ENCODE results near the gene ANTXR2. TPM values are rescaled to one million over a fixed set of nuclear protein-coding genes. Genes with fewer than 3 reads are reported as not detected.
"Not testable (repeated sequence)": the region's sequence is repeated elsewhere in the genome, so short reads cannot be mapped to it uniquely, and the experiment has no call there.

ANTXR2 gene
- total RNA-seq, 2 experiments from 2014 or later, result 52.0 to 55.0 TPM

DNA sequence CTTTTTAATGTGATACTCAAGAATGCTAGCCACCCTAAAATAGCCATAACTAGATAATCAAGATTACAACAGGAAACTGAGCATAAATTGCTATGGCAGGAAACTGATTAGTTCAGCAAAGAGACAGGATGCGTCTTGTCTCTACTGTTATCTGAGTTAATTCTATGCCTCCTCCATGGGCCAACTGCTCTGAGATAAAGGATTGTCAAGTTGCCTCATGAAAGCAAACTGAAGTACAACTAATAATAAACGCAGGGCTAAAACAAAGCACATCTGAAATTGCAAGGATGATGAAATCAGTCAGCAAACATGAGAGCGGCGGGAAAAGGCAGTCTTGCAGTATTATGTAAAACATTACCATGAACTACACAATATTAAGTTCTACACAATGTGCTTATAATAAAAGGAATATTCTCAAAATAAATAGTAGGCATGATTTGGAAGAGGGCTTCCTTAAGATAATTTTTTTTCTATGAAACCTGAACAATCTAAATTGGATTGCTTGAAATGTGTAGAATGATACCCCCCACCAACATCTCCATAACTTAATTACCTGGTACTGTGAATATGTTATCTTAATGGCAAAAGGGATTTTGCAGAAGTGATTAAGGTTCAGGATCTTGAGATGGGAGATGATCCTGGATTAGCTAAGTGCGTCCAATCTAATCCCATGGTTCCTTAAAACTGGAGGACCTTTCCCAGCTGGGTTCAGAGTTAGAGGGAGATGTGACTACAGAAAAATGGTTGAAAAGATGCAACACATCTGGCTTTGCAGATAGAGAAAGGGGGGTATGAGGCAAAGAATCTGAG is 65.9 kb downstream of the ANTXR2 start:
- no peaks in the 10 kb centered on the region for H3K27me3 Mint-ChIP-seq
- ATAC-seq (peak; percentile 46), DNase-seq (peak; percentile 45)
- peaks cover 7% of the 10 kb centered on the region for H3K9me3 Mint-ChIP-seq (ENCODE audit: low read depth)
- peak overlapping the region; percentile 58 for H3K4me3 Mint-ChIP-seq
- H3K27ac Mint-ChIP-seq, result peak overlapping the region; percentile 99
- peaks cover 75% of the 10 kb centered on the region for H3K36me3 Mint-ChIP-seq
- CTCF ChIA-PET, result interaction anchor here (2.9 kb wide), 1 partner anchor 10 kb away, joined by 9 read pairs; no protein-coding TSS in a partner anchor
- H3K4me1 Mint-ChIP-seq, result peaks cover 74% of the 10 kb centered on the region

DNA sequence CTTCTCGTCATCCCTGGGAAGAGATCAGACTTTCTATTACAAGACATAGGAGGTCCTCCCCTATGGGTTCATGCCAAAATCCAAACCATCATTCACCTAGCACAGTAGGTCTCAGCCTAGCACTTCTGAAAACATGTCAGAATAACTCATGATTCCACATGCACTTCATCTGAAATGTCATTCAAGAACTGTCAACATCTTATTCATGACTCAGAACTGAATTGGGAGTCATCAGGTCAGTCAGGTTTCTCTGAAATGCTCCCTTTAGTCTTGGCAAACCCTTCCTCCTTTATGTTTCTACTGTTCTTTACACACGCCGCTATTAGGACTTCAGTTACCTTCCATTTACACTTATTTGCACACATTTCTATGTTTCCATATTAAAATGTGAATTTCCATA is 67.2 kb downstream of the ANTXR2 start:
- H3K4me3 Mint-ChIP-seq, result peak overlapping the region; percentile 46
- peak overlapping the region; percentile 99 for H3K27ac Mint-ChIP-seq
- peaks cover 70% of the 10 kb centered on the region for H3K36me3 Mint-ChIP-seq
- CTCF ChIA-PET, result interaction anchor here (1.6 kb wide), 1 partner anchor 196 kb away, joined by 7 read pairs; no protein-coding TSS in a partner anchor
- no peaks in the 10 kb centered on the region for H3K27me3 Mint-ChIP-seq
- H3K9me3 Mint-ChIP-seq (ENCODE audit: low read depth), result peaks cover 7% of the 10 kb centered on the region
- DNase-seq (peak; percentile 45), ATAC-seq (peak; percentile 74)
- peaks cover 63% of the 10 kb centered on the region for H3K4me1 Mint-ChIP-seq

DNA sequence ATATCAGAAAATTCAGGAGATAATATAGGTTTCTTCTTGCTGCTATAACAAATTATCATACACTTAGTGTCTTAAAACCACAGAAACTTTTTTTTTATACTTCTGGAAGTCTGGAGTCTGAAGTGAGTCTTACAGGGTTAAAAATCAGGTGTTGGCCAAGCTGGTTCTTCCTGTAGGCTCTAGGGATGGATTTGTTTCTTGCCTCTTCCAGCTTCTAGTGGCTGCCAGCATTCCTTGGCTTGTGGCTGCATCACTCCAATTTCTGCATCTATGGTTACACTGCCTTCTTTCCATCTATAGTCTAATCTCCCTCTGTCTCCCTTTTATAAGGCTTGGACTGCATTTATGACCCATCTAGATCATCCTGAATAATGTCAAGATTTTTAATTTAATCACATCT is 68.7 kb downstream of the ANTXR2 start:
- DNase-seq (no peak), ATAC-seq (no peak)
- Mint-ChIP-seq H3K36me3 (peaks cover 69% of the 10 kb centered on the region), H3K27ac (peak overlapping the region; percentile 67), H3K27me3 (no peaks in the 10 kb centered on the region), H3K4me1 (peaks cover 49% of the 10 kb centered on the region), H3K4me3 (no peak overlapping the region), H3K9me3 (ENCODE audit: low read depth) (peaks cover 7% of the 10 kb centered on the region)
- CTCF ChIA-PET, result interaction anchor here (1.6 kb wide), 1 partner anchor 198 kb away, joined by 7 read pairs; no protein-coding TSS in a partner anchor

DNA sequence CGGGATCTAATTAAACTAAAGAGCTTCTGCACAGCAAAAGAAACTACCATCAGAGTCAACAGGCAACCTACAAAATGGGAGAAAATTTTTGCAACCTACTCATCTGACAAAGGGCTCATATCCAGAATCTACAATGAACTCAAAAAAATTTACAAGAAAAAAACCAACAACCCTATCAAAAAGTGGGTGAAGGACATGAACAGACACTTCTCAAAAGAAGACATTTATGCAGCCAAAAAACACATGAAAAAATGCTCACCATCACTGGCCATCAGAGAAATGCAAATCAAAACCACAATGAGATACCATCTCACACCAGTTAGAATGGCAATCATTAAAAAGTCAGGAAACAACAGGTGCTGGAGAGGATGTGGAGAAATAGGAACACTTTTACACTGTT is 70.5 kb downstream of the ANTXR2 start:
- Mint-ChIP-seq H3K4me1 (peaks cover 35% of the 10 kb centered on the region), H3K36me3 (peaks cover 68% of the 10 kb centered on the region)
- H3K4me3 Mint-ChIP-seq; H3K9me3 Mint-ChIP-seq (ENCODE audit: low read depth); DNase-seq; ATAC-seq; CTCF ChIA-PET; H3K27me3 Mint-ChIP-seq; H3K27ac Mint-ChIP-seq: not testable (repeated sequence)

DNA sequence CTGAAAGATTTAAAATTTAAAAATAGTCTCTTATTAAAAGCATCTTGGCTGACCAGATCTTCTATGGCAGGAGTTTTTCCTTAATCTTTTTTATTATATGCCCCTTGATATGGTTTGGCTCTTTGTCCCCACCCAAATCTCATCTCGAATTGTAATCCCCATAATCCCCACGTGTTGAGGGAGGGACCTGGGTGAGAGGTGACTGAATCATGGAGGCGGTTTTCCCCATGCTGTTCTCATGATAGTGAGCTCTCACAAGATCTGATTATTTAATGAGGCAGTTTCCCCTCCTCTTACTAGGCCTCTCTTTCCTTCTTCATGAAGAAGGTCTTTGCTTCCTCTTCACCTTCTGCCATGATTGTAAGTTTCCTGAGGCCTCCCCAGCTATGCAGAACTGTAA is 74.0 kb downstream of the ANTXR2 start:
- H3K27me3 Mint-ChIP-seq; CTCF ChIA-PET; H3K9me3 Mint-ChIP-seq (ENCODE audit: low read depth); H3K4me3 Mint-ChIP-seq; DNase-seq; H3K4me1 Mint-ChIP-seq; ATAC-seq; H3K27ac Mint-ChIP-seq: not testable (repeated sequence)
- H3K36me3 Mint-ChIP-seq, result peaks cover 62% of the 10 kb centered on the region

DNA sequence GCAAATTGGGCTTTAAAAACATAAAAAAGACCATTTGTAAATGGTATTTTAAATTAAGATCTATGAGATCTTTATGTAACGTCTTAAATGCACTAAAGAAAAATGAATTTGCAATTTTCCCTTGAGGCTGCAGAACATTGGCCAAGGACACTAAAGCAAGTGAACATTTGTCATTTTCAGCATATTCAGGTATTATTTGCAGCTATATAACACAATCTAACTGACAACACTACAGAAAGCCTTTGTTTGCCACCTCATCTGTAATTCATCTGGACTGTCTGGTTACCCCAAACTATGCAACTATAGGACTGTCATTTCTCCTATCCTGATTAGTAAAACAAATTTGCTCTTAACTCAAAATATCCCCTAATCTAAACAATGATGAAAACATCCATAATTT is 74.8 kb downstream of the ANTXR2 start:
- H3K27me3 Mint-ChIP-seq, result no peaks in the 10 kb centered on the region
- no peak for ATAC-seq
- no peak overlapping the region for H3K4me3 Mint-ChIP-seq
- CTCF ChIA-PET, result no interaction called here
- peaks cover 4% of the 10 kb centered on the region for H3K4me1 Mint-ChIP-seq
- H3K9me3 Mint-ChIP-seq (ENCODE audit: low read depth), result peaks cover 2% of the 10 kb centered on the region
- H3K27ac Mint-ChIP-seq, result no peak overlapping the region
- no peak for DNase-seq
- H3K36me3 Mint-ChIP-seq, result peaks cover 64% of the 10 kb centered on the region

DNA sequence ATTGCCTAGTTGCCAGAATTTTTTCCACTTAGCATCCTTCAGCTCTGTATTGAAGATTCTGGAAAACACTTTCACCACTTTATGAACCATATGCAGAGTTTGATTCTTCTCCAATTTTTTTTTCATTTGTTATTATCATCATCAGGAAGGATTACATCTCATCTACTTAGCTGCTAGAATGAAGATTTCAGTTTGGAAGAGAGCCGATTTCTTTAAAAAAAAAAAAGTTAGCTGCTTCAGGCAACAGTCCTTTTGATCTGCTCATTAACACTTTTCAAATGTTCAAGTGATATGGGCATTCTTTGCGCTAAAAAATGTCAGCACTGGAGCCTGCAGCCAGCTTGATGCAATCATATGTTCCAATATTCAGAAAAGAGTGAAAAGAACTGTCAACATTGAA is 76.2 kb downstream of the ANTXR2 start:
- Mint-ChIP-seq H3K9me3 (ENCODE audit: low read depth) (peaks cover 6% of the 10 kb centered on the region), H3K4me3 (no peak overlapping the region), H3K4me1 (peaks cover 7% of the 10 kb centered on the region), H3K27me3 (no peaks in the 10 kb centered on the region), H3K36me3 (peaks cover 66% of the 10 kb centered on the region), H3K27ac (no peak overlapping the region)
- ATAC-seq, result no peak
- DNase-seq, result no peak
- CTCF ChIA-PET, result interaction anchor here (0.8 to 0.9 kb wide), 2 partner anchors 88 to 206 kb away, joined by 3 to 4 read pairs; no protein-coding TSS in a partner anchor

DNA sequence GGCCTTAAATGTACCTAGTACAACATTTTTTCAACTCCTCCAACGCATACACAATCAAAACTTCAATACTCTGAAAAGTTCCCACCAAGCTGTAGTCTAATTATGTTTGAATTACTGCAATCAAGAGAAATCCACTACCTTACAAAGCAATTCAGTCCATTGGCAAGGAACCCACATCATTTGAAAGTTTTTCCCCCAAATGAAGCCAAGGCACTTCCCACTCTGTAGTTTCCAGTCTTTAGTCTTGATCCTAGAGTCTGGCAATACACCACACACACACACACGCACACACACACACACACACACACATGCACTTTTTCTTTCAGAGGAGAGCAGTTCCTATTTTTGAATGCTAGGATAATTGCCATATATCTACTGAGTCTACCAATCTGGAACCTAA is 79.6 kb downstream of the ANTXR2 start:
- DNase-seq (no peak), ATAC-seq (no peak)
- Mint-ChIP-seq H3K4me3 (no peak overlapping the region), H3K9me3 (ENCODE audit: low read depth) (peaks cover 24% of the 10 kb centered on the region), H3K27ac (no peak overlapping the region), H3K27me3 (no peaks in the 10 kb centered on the region), H3K36me3 (peaks cover 77% of the 10 kb centered on the region), H3K4me1 (peaks cover 19% of the 10 kb centered on the region)
- CTCF ChIA-PET, result no interaction called here

DNA sequence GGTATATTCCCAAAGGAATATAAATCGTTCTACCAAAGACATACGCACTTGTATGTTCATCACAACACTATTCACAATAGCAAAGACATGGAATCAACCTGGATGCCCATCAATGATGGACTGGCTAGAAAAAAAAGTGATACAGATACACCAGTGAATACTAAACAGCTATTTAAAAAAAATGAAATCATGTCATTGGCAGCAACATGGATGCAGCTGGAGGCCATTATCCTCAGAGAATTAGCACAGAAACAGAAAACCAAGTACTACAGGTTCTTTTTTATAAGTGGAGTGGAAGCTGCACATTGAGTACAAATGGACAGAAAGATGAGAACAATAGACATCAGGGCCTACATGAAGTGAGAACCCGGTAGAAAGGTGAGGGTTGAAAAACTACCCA is 81.4 kb downstream of the ANTXR2 start:
- ATAC-seq (no peak), DNase-seq (no peak)
- CTCF ChIA-PET, result interaction anchor here (1.7 kb wide), 1 partner anchor 12 kb away, joined by 5 read pairs; no protein-coding TSS in a partner anchor
- H3K36me3 Mint-ChIP-seq, result peaks cover 78% of the 10 kb centered on the region
- H3K4me1 Mint-ChIP-seq, result peaks cover 18% of the 10 kb centered on the region
- H3K4me3 Mint-ChIP-seq, result no peak overlapping the region
- no peak overlapping the region for H3K27ac Mint-ChIP-seq
- no peaks in the 10 kb centered on the region for H3K27me3 Mint-ChIP-seq
- H3K9me3 Mint-ChIP-seq (ENCODE audit: low read depth), result peaks cover 26% of the 10 kb centered on the region

DNA sequence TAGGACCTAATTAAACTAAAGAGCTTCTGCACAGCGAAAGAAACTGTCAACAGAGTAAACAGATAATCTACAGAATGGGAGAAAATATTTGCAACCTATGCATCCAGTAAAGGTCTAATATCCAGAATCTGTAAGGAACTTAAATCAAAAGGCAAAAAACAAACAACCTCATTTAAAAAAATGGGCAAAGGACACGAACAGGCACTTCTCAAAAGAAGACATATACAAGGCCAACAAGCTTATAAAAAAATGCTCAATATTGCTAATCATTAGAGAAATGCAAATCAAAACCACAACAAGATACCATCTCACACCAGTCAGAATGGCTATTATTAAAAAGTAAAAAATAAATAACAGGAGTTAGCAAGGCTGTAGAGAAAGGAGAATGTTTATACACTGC is 81.9 kb downstream of the ANTXR2 start:
- Mint-ChIP-seq H3K36me3 (peaks cover 78% of the 10 kb centered on the region), H3K4me1 (peaks cover 18% of the 10 kb centered on the region), H3K9me3 (ENCODE audit: low read depth) (peaks cover 25% of the 10 kb centered on the region)
- DNase-seq, H3K4me3 Mint-ChIP-seq, H3K27me3 Mint-ChIP-seq, H3K27ac Mint-ChIP-seq, ATAC-seq: not testable (repeated sequence)
- CTCF ChIA-PET, result interaction anchor here (1.7 kb wide), 1 partner anchor 11 kb away, joined by 5 read pairs; no protein-coding TSS in a partner anchor

DNA sequence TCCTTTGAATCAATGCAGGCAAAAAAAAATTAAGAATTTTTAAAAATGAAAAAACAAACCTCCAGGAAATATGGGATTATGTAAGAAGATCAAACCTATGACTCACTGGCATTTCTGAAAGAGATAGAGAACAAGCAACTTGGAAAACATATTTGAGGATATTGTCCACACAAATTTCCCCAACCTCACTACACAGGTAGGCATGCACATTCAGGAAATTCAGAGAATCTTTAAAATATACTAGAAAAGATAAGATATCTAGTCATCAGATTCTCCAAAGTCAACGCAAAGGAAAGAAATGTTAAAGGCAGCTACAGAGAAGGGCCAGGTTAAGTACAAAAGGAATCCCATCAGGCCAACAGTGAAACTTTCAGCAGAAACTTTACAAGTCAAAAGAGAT is 85.6 kb downstream of the ANTXR2 start:
- DNase-seq, result no peak
- H3K4me1 Mint-ChIP-seq, result peaks cover 15% of the 10 kb centered on the region
- no peak overlapping the region for H3K27ac Mint-ChIP-seq
- ATAC-seq, result no peak
- CTCF ChIA-PET, result no interaction called here
- H3K4me3 Mint-ChIP-seq, result no peak overlapping the region
- peaks cover 20% of the 10 kb centered on the region for H3K9me3 Mint-ChIP-seq (ENCODE audit: low read depth)
- H3K27me3 Mint-ChIP-seq, result no peaks in the 10 kb centered on the region
- peaks cover 69% of the 10 kb centered on the region for H3K36me3 Mint-ChIP-seq

DNA sequence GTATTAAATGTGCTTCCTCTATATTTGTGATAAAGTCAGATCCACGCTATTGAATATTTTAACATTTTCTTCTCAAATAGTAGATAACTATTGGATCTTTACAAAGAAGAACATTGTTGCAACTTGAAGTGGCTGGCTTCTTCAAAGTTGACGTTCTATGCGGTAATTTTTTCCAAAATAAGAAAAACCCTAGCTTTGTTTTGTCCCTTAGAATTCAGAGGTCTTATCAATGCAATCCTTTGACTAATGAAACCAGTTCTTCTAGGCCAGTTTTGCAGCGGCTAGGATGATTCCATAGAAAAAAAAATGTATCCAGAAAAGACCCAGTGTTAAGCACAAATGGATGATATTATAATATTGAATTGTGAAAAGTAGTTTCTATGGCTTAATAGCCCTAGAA is 89.6 kb downstream of the ANTXR2 start:
- peaks cover 2% of the 10 kb centered on the region for H3K9me3 Mint-ChIP-seq (ENCODE audit: low read depth)
- DNase-seq (no peak), ATAC-seq (no peak)
- H3K27me3 Mint-ChIP-seq, result no peaks in the 10 kb centered on the region
- peaks cover 9% of the 10 kb centered on the region for H3K4me1 Mint-ChIP-seq
- no peak overlapping the region for H3K4me3 Mint-ChIP-seq
- peaks cover 56% of the 10 kb centered on the region for H3K36me3 Mint-ChIP-seq
- CTCF ChIA-PET, result no interaction called here
- H3K27ac Mint-ChIP-seq, result no peak overlapping the region

DNA sequence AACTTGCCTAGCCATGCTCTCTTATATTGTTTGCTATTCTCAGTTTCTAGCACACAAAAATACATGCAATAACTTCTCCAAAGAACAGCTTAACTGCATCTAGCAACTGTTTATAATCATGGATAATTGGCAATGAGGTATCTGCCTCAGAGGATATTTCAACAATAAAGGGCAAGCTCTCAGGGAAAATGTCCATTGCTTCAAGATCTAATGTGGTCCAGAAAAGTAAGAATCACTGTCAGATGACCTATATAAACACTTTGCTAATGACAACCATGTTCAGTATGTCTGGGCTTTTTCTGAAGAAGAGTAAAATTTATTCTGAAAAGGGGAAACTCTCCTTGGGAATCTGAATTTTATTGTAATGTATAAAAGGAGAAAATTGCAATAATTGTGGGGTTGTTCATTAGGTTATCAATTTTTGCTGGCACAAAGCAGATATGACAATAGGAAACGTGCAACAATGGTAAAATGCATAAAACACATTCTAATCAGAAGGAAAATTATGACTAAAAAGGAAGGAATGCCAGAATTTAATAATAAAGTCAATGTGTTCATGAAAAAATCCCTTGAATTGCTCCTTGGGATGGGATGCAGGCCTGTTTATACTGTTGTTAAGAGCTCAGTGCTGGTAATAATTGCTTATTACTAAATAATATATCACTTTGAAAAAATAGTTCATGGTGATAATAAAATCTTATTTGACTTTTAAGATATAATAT is 90.3 kb downstream of the ANTXR2 start:
- DNase-seq, result no peak
- CTCF ChIA-PET, result no interaction called here
- H3K27me3 Mint-ChIP-seq, result no peaks in the 10 kb centered on the region
- no peak overlapping the region for H3K4me3 Mint-ChIP-seq
- peaks cover 7% of the 10 kb centered on the region for H3K4me1 Mint-ChIP-seq
- peaks cover under 1% of the 10 kb centered on the region for H3K9me3 Mint-ChIP-seq (ENCODE audit: low read depth)
- no peak for ATAC-seq
- H3K27ac Mint-ChIP-seq, result no peak overlapping the region
- H3K36me3 Mint-ChIP-seq, result peaks cover 57% of the 10 kb centered on the region

Measured in activated CD8-positive, alpha-beta memory T cell treated with anti-CD3 and anti-CD28 coated beads, Interleukin-2, amount 10 ng/mL, durations not matched to agents 7 days and 5 days (primary cell).